M059J (cell line): ENCODE results near the gene COL26A1. TPM values are rescaled to one million over a fixed set of nuclear protein-coding genes. Genes with fewer than 3 reads are reported as not detected.
"Not testable (repeated sequence)": the region's sequence is repeated elsewhere in the genome, so short reads cannot be mapped to it uniquely, and the experiment has no call there.

ENCODE experiments used
- DNase-seq: peaks from one replicate; pipeline ENCODE4 v3.0.0-alpha.2; 2012; ENCODE audit warnings: low read depth
- total RNA-seq: library from RNA; depleted of rRNA; stranded (reverse); fragments of >200 nt; shearing (Covaris generic); gene quantifications from 2 replicates; pipeline ENCODE4 v1.2.3, GENCODE V29; 2014

COL26A1 gene
- total RNA-seq, 1 experiment from 2014 or later: 0.12 TPM

DNA sequence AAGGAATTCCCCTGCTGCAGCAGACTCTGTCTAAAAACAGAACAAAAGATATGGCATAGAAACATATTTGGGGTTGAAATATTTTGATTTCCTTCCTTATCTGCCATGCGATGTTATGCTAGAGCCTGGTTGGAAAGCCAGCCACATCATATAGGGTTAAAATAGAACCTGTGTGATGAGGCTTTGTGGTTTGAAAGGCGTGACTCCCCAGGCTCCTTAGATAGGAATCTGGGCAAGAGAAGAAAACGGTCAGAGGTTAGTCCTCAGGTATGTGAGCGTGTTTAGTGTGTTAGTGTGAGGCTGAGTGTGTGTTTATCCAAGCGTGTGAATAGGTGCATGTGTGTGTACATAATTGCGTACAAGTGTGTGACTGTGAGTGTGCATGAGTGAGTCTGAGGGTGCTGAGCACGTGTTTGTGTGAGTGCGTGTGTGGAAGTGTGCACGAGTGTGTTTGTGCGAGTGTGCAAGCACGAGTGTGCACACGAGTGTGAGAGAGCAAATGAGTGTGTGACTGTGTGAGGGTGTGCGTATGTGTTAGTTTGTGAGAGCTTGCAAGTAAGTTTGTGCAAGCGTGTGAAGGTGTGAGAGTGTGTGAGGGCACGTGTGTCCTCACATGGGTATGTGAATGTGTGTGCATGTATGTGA lies 79.9 kb downstream of the COL26A1 start:
- peak; percentile 33 for DNase-seq

DNA sequence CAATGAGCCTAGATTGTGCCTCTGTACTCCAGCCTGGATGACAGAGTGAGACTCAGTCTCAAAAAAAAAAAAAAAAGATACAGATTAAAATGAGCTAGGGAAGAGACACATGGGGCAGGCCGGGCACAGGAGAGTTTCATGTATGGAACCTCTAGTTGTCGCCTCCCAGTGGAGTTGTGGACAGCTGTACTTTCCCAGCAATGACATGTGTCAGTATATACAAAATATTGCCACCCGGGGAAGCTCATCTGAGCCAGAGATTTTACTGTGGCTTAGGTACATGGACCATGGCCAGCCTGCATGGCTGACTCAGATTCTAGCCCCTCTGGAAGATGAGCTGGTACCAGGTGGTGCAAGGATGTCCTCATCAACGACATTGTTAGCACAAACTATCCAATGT lies 87.4 kb downstream of the COL26A1 start:
- DNase-seq: no peak

DNA sequence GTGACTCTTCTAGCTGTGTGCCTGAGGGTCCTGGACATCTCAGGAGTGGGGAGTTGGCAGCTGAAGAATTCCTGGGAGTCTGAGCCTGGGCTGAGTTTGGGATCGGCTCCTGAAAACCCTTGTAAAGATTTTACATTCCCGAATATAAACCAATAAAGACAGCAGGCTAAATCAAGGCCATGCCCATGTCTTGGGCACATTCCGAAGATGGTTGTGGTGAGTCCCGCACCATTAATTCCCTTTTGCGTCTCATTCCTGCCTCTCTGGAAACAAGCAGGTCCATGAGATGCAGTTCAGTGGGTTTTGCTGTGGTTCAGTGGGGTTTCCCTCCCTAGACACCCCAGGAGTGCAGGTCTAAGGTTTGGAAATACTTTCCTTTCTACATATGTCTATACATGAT lies 90.9 kb downstream of the COL26A1 start:
- DNase-seq: peak; percentile 35

DNA sequence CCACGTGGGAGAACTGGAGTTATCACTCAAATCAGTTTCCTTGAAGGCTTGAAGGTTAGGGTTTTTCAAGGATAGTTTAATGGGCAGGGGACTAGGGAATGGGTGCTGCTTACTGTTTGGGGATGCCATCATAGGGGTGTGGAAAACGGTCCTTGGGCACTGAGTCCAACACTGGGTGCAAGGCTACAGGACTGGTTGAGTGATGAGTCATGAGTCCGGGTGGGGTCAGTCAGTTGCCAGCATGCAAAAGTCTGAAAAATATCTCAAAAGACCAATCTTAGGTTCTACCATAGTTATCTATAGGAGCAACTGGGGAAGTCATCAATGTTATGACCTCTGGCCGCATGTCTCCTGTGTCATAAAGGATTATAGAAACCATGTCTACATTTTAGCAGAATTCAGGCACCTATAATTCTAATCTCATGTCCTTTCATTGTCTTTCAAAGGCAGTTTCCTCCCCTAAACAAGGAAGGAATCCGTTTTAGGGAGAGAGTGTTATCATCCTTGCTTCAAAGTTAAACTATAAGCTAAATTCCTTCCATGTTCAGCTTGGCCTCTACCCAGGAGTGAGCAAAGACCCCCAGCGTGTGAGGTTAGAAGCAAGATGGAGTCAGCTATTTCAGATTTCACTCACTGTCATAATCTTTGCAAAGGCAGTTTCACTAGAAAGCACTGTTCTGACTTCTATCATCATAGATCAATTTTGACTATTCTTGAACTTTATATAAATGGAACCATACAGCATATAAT lies 94.5 kb downstream of the COL26A1 start:
- DNase-seq: peak; percentile 24

DNA sequence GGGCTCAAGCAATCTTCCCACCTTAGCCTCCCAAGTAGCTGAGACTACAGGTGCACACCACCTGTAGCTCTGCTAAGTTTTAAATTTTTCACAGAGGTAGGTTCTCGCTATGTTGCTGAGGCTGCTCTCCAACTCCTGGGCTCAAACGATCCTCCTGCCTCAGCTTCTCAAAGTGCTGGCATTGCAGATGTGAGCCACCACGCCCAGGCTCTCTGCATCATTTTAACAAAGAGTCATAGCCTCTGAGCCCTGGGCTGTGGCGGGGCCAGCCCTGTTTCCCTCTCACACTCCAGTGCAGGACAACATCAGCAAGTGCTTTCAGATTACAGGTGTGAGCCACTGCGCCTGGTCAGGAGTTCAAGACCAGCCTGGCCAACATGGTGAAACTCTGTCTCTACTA lies 102.5 kb downstream of the COL26A1 start:
- no peak for DNase-seq

DNA sequence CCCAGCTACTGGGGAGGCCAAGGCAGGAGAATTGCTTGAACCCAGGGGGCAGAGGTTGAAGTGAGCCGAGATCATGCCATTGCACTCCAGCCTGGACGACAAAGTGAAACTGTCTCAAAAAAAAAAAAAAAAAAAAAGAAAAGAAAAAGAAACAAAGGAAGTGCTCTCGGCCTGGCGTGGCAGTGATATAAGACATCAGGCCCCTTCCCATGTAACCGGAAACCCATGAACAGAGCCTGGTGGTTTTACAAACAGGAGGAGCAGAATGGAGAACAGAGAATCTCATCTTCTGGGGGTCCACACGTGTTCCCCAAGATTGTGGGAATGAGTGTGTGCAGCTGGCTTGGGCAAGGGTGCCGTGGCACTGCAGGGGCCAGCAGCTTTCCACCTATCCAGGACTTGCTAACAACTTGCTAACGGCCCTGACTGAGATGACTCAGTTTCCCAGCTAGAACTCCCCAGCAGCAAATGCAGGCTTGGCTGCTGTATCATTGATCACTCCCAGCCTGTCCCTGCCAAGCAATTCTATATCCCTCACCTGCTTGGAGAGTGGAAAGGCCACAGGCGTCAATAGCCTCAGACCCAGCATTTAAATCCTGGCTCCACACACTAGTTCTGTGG lies 103.0 kb downstream of the COL26A1 start:
- DNase-seq: no peak

DNA sequence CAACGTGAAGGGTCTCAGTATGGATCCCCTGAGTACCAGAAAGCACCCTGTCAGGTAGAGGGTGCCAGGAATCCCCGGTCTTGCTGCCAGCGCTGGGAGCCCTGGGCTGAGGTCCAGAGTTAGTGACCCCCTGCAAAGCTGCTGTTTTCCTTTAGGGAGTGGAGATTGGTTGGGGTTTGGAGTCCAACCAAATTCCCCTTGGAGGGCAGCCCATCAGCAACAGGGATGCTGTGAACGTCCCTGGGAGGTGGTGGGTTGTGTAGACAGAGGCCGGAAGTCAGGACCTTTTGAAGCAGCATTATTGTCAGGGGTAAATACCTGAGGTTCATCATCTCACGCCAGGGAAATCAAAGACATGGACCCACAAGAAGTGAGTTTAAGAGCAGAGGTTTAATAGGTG lies 104.2 kb downstream of the COL26A1 start:
- peak; percentile 61 for DNase-seq

DNA sequence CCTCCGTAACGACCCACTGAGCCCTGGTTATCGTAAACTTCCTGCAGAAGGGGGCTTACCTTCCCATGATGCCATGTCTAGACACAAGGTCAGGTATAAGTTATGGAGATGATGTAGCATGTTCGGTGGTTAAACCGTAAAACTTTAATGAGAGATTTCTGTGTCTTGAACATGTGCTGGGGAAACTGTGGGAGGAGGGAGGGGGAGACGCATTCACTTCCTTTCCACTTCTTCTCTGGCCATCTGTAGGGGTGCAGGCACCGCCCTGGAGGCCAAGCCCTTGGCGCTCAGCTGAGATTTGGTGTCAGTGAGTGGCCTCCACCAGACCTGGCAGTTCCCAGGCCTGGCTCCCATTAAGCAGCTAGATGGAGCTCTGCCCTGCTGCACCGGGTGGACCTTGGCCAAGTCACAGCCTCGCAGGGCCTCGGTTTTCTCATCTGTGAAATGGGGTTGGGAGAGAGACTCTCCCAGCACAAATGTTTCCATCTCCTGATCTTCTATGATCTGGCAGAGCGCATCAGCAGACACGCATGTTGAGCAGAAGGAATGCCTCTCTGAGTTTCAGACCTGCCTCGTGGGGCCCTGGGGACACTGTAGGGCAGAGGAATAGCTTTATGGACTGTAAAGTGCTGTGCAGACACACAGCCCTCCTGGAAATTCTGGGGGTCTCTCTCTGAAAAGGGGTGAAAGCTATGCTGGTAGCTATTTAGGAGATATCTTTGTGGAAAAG lies 106.0 kb downstream of the COL26A1 start:
- DNase-seq: no peak

DNA sequence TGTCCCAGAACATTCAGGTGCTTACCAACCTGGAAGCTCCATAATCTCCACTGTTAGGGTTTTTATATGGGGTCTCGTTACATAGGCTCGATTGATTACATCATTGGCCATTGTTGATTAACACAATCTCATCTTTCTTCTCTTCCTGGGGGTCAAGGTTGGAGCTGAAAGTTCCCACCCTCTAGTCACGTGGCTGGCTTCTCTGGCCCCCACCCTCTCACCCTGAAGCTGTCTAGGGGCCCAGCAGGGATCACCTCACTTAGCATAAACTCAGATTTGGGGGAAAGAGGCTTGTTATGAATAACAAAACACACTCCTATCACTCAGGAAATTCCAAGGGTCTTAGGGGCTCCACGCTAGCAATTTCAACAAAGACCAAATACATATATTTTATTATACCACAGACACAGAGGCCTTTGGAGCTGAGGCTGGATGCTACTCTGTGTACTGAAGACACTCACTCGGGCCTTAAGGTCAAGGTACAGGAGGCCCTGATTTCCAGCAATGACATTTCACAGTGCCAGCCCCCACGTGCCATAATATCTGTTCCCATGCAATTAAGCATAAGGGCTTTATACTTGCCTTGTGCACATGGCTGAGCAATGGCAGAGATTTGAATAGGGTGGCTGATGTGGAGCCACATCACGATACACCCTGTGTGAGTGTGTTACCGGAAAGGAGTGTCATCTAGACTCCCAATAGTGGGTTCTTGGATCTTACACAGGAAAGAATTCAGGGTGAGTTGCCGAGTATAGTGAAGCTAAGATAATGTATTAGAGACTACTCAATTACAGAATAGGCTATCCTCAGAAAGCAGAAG lies 108.2 kb downstream of the COL26A1 start:
- DNase-seq: no peak

DNA sequence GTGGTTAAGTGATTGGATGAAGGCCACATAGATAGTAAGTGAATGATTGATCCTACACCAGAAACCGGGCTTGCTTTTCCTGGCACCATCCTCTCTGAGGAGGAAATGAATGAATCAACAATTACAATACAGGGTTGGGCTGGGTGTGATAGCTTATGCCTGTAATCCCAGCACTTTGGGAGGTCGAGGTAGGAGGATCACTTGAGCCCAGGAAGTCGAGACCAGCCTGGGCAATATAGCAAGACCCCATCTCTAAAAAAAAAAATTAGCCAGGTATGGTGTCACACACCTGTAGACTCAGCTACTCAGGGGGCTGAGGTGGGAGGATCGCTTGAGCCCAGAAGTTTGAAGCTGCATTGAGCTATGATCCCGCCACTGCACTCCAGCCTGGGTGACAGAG lies 111.5 kb downstream of the COL26A1 start:
- DNase-seq: no peak

DNA sequence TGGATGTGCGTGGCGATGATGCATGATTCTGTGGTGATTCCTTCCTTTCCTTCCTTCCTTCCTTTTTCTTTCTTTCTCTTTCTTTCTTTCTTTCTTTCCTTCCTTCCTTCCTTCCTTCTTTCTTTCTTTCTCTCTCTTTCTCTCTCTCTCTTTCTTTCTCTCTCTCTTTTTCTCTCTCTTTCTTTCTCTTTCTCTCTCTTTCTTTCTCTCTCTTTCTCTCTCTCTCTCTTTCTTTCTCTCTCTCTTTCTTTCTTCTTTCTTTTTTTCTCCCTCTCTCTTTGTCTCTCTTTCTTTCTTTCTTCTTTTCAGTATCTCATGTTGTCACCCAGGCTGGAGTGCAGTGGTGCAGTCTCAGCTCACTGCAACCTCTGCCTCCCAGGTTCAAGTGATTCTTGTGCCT lies 113.0 kb downstream of the COL26A1 start:
- not testable (repeated sequence) for DNase-seq

DNA sequence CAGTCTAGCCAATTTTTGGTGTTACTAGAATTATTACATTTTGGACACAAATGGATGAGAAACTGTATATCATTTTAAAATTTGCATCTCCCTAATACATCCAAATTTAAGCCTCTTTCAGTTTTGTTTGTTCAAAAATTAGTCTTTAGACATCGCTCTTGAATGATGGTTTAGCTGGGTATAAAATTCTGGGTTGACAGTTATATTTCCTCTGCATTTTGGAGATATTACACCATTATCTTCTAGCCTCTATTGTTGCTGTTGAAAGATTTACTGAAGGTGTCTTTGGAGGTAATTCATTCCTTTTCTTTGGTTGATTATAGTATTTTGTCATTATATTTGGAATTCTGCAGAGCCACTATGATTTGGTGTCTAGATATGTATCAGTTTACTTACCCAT lies 116.5 kb downstream of the COL26A1 start:
- DNase-seq: no peak

DNA sequence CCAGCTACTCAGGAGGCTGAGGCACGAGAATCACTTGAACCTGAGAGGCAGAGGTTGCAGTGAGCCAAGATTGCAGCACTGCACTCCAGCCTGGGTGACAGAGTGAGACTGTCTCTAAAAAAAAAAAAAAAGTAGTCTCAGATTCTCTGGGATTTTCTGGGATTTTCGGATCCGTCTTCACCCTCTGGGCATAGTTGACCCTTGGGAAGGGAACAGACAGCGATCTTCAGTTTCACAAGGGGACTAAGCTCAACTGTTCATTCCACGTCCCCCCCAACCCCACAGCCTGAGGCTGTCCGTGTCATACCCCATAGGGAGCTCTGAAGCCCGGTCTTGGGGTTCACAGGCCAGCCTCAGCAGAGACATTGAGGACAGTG lies 123.4 kb downstream of the COL26A1 start:
- not testable (repeated sequence) for DNase-seq

DNA sequence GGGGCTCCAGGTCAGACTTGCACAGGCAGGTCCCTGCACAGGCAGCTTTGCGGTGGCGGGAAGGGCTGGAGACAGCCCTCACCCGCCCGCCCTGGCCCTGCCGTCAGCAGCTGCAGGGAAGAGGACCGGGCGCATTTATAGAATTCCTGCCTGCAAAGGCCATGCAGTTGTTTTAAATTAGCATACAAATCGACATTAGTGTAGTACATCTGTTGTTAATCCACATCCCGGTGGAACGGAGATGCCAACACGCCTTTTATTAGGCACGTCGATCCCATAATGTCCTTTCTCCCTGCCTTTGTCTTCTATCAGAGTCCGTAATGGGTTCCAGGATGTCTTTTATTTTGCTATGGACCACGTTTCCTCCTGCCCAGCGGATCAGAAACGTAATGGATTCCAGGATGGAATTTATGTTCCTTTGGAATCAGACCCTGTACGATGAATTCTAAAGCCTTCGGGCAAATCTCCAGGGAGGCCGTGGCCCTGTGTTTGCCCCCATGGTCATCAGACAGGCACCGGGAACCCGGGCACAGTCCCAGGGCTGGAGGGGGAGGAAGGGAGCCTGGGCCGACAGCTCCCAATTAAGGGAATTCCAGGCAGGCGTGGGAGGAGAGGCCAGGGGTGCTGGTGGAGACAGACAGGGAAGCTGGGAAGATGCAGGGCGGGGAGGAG lies 123.9 kb downstream of the COL26A1 start:
- no peak for DNase-seq

DNA sequence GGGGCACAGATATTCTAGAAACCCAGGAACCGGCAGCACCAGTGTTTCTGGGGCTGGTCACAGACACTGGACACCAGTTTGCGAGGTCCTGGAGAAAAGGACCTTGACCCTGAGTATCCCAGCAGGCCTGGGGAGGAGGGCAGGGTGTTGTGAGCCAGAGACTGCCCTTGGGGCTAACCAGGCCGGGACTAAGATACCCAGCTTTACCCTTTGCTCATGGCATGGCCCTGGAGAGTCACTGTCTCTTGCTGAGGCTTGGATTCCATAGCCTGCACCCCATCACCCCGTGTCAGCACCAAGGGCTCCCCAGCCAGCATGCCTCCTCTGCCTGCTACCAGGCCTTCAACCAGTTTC lies 124.4 kb downstream of the COL26A1 start:
- no peak for DNase-seq

DNA sequence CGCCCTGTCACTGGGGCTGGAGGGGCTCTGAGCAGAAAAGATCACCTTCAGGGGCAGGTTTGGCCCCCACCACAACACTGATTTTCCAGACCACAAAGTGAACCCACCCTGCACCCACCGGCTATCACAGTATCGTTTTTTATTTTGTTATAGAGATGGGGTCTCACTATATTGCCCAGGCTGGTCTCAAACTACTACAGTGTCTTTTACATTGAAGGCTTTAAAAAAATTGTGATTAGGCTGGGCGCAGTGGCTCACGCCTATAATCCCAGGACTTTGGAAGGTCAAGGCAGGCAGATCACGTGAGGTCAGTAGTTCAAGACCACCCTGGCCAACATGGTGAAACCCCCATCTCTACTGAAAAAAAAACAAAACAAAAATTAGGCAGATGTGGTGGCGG lies 125.1 kb downstream of the COL26A1 start:
- DNase-seq: no peak

DNA sequence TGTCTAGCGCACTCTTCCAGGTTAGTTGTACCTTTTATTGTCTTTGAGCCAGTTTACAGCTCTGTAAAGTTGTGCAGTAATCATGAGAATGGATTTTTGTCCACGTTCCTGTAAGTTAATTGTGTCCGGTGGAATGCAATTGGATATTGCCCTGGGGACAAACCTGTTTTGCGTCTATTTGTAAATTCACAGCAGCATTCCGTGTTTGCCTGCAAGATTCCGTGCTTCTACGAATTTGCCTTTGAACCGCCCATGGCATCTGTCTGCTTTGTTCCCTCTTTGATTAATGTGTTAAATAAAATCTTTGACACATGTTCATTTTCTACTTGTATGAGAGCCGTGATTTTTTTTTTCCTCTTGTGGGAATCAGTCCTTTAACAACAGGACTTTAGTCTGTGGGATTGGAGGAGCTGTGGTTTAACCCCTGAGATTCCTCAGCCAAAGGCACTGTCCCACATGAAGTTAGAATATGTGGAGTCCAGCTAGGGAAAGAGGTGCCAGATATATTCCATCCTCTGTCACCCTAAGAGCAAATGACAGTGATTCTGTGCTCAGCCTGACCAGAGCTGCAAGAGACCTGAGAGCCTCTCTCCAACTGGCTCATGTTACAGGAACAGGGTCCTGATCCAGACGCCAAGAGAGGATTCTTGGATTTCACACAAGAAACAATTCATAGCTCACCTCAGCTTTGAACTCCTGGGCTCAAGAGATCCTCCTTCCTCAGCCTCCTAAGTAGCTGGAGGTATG lies 126.3 kb downstream of the COL26A1 start:
- DNase-seq: peak; percentile 70

DNA sequence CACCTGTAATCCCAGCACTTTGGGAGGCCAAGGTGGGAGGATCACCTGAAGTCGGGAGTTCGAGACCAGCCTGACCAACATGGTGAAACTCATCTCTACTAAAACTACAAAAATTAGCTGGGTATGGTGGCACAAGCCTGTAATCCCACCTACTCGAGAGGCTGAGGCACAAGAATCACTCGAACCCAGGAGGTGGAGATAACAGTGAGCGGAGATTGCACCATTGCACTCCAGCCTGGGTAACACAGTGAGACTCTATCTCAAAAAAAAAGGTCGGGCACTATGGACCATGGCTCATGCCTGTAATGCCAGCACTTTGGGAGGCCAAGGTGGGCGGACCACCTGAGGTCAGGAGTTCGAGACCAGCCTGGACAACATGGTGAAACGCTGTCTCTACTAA lies 127.8 kb downstream of the COL26A1 start:
- DNase-seq: not testable (repeated sequence)

DNA sequence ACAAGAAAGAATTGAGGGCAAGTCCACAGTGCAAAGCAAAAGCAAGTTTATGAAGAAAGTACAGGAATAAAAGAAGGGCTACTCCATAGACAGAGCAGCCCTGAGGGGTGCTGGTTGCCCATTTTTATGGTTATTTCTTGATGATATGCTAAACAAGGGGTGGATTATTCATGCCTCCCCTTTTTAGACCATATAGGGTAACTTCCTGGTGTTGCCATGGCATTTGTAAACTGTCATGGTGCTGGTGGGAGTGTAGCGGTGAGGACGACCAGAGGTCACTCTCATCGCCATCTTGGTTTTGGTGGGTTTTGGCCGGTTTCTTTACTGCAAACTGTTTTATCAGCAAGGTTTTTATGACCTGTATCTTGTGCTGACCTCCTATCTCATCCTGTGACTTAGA lies 128.8 kb downstream of the COL26A1 start:
- not testable (repeated sequence) for DNase-seq

DNA sequence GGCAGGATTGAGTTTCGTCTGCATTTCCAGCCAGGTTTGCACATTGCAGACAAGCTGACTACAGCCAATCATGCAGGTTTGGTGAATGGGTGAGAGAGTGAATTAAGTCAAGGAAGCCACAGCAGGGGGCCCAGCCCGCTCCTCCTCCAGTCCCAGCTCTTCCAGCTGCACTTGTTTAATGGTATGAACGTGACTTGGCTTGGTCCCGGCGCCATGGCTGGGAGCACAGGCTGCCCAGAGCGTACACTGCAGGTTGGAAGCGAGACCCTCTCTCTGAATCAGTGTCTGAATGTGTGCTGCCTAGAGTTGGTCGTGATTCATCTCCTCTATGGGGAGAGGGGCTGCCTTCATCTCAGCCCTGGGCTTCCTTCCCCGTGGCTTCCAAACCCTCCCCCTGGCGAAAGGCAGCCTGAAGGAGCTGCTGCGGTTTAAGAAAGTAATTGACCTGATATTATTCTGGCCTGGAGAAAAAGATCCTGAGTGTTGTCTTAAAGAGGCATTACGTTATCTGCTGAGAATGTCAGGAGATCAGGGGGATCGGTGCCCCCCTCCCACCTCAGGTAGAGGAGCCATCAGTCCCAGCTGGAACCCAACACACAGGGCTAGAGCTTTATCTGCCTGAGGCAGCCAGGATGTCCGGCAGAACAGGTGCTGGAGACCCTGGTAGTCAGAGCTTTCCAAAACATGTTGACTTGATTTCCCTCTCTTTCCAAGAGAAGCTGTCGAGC lies 132.1 kb downstream of the COL26A1 start:
- peak; percentile 39 for DNase-seq
